ENCODE data around the gene TNS1. TPM values are rescaled to one million over a fixed set of nuclear protein-coding genes. Genes with fewer than 3 reads are reported as not detected.

Gene TNS1
- total RNA-seq, 1 donor from 2014 or later, result 0.24 TPM

- Histone ChIP-seq H3K4me3 (no peak overlapping the region), H3K9me3 (ENCODE audit: low read depth) (no peaks in the 10 kb centered on the region)
- no peaks in the 10 kb centered on the region for H3K36me3 Mint-ChIP-seq
Observed at GRCh38 chr2:217941339-217941738, 61.5 kb downstream of the TNS1 start.

GRCh38 chr2:217940261-217941220, 62.3 kb downstream of the TNS1 start:
- Histone ChIP-seq H2AFZ (replicated peaks) (no peak overlapping the region), H3K9me3 (ENCODE audit: low read depth) (no peaks in the 10 kb centered on the region), H3K79me2 (ENCODE audit: low read depth) (no peaks in the 10 kb centered on the region), H3K4me3 (no peak overlapping the region), H3K27ac (no peak overlapping the region), H3K27me3 (no peaks in the 10 kb centered on the region), H3K4me1 (peaks cover 6% of the 10 kb centered on the region), H3F3A (ENCODE audit: low read depth) (no peaks in the 10 kb centered on the region), H3K9ac (no peak overlapping the region), H3K36me3 (no peaks in the 10 kb centered on the region), H3K4me2 (no peak overlapping the region), H4K20me1 (ENCODE audit: low read depth) (no peaks in the 10 kb centered on the region)
- Mint-ChIP-seq H3K27ac (no peak overlapping the region), H3K27me3 (ENCODE audit: insufficient read depth, low read depth) (peaks cover 8% of the 10 kb centered on the region), H3K4me3 (no peak overlapping the region), H3K36me3 (no peaks in the 10 kb centered on the region), H3K4me1 (peaks cover 18% of the 10 kb centered on the region), H3K9me3 (no peaks in the 10 kb centered on the region)
- no peak for DNase-seq (ENCODE audit: low spot score)
- TF ChIP-seq CTCF (IDR thresholded peaks at IDR 0.05) (no peak), EZH2phosphoT487 (IDR thresholded peaks at IDR 0.05) (no peak), EZH2 (IDR thresholded peaks at IDR 0.05) (no peak)

More at GRCh38 chr2:217941339-217941738, 61.5 kb downstream of the TNS1 start:
- DNase-seq (ENCODE audit: low spot score), result no peak
- Histone ChIP-seq H3K4me1 (peaks cover 6% of the 10 kb centered on the region), H3K79me2 (ENCODE audit: low read depth) (no peaks in the 10 kb centered on the region), H2AFZ (replicated peaks) (no peak overlapping the region), H3K36me3 (no peaks in the 10 kb centered on the region), H3K27me3 (no peaks in the 10 kb centered on the region), H3K4me2 (no peak overlapping the region), H3F3A (ENCODE audit: low read depth) (no peaks in the 10 kb centered on the region), H3K9ac (no peak overlapping the region), H3K27ac (no peak overlapping the region), H4K20me1 (ENCODE audit: low read depth) (no peaks in the 10 kb centered on the region)
- Mint-ChIP-seq H3K27me3 (ENCODE audit: insufficient read depth, low read depth) (peaks cover 7% of the 10 kb centered on the region), H3K4me3 (no peak overlapping the region), H3K4me1 (peaks cover 16% of the 10 kb centered on the region), H3K27ac (no peak overlapping the region), H3K9me3 (no peaks in the 10 kb centered on the region)
- TF ChIP-seq CTCF (IDR thresholded peaks at IDR 0.05) (no peak), EZH2phosphoT487 (IDR thresholded peaks at IDR 0.05) (no peak), EZH2 (IDR thresholded peaks at IDR 0.05) (no peak)

GRCh38 chr2:217939629-217940245, 63.1 kb downstream of the TNS1 start:
- Histone ChIP-seq H3K27me3 (no peaks in the 10 kb centered on the region), H3K4me3 (no peak overlapping the region), H3F3A (ENCODE audit: low read depth) (no peaks in the 10 kb centered on the region), H3K27ac (no peak overlapping the region), H3K79me2 (ENCODE audit: low read depth) (no peaks in the 10 kb centered on the region), H2AFZ (replicated peaks) (no peak overlapping the region), H3K4me1 (peaks cover 6% of the 10 kb centered on the region), H3K4me2 (no peak overlapping the region), H4K20me1 (ENCODE audit: low read depth) (no peaks in the 10 kb centered on the region), H3K9me3 (ENCODE audit: low read depth) (no peaks in the 10 kb centered on the region), H3K9ac (no peak overlapping the region), H3K36me3 (no peaks in the 10 kb centered on the region)
- Mint-ChIP-seq H3K27me3 (ENCODE audit: insufficient read depth, low read depth) (peaks cover 7% of the 10 kb centered on the region), H3K9me3 (no peaks in the 10 kb centered on the region), H3K4me3 (no peak overlapping the region), H3K27ac (no peak overlapping the region), H3K4me1 (peaks cover 15% of the 10 kb centered on the region), H3K36me3 (no peaks in the 10 kb centered on the region)
- DNase-seq (ENCODE audit: low spot score), result no peak
- TF ChIP-seq EZH2 (IDR thresholded peaks at IDR 0.05), result no peak
